Measurements from ENCODE around the gene OR51E1. TPM values are rescaled to one million over a fixed set of nuclear protein-coding genes. Genes with fewer than 3 reads are reported as not detected.

OR51E1 gene
- total RNA-seq, 4 donors from 2014 or later = 0.12 to 1.2 (median 0.25) TPM

GRCh38 chr11:4654635-4655369, 11.0 kb downstream of the OR51E1 start:
- Histone ChIP-seq H3K4me3 (no peak overlapping the region), H3K27ac (no peak overlapping the region), H3K9me3 (no peaks in the 10 kb centered on the region), H3K36me3 (no peaks in the 10 kb centered on the region), H3K27me3 (no peaks in the 10 kb centered on the region), H3K4me1 (peaks cover 0 to 4% of the 10 kb centered on the region in 2 donors)
- in situ Hi-C loops (cut with MboI; ENCODE audit: low sequenced_read_pairs in 4 of 4) (no loop called here), intact Hi-C loops (cut with DNase I; ENCODE audit: low total_unique reads) (no loop called here)
- no peak for ATAC-seq
- TF ChIP-seq POLR2A (IDR thresholded peaks at IDR 0.05) = no peak
- DNase-seq = no peak

GRCh38 chr11:4658629-4659445, 15.1 kb downstream of the OR51E1 start:
- H3K36me3 ChIP-seq = no peaks in the 10 kb centered on the region
- in situ Hi-C loops (cut with MboI; ENCODE audit: low sequenced_read_pairs in 4 of 4) = no loop called here
- no peak overlapping the region for H3K27ac ChIP-seq
- intact Hi-C loops (cut with DNase I; ENCODE audit: low total_unique reads) = no loop called here
- H3K27me3 ChIP-seq = no peaks in the 10 kb centered on the region
- no peaks in the 10 kb centered on the region for H3K9me3 ChIP-seq
- H3K4me1 ChIP-seq = peaks cover 0 to 4% of the 10 kb centered on the region in 2 donors
- no peak overlapping the region for H3K4me3 ChIP-seq
- TF ChIP-seq CTCF (IDR thresholded peaks at IDR 0.05 in 4 of 5, conservative IDR thresholded peaks at IDR 0.05 in 1 of 5) (no peak), POLR2A (IDR thresholded peaks at IDR 0.05) (no peak)
- no peak for DNase-seq
- no peak for ATAC-seq

GRCh38 chr11:4662876-4663275, 19.1 kb downstream of the OR51E1 start:
- no peak for ATAC-seq
- no peak for TF ChIP-seq CTCF (IDR thresholded peaks at IDR 0.05 in 4 of 5, conservative IDR thresholded peaks at IDR 0.05 in 1 of 5)
- no peak for TF ChIP-seq POLR2A (IDR thresholded peaks at IDR 0.05)
- intact Hi-C loops (cut with DNase I; ENCODE audit: low total_unique reads) = no loop called here

GRCh38 chr11:4664183-4664582, 20.4 kb downstream of the OR51E1 start:
- Histone ChIP-seq H3K36me3 (no peaks in the 10 kb centered on the region), H3K4me1 (no peaks in the 10 kb centered on the region), H3K9me3 (no peaks in the 10 kb centered on the region), H3K27me3 (no peaks in the 10 kb centered on the region), H3K4me3 (no peak overlapping the region), H3K27ac (no peak overlapping the region)
- TF ChIP-seq POLR2A (IDR thresholded peaks at IDR 0.05) (no peak), CTCF (IDR thresholded peaks at IDR 0.05 in 4 of 5, conservative IDR thresholded peaks at IDR 0.05 in 1 of 5) (no peak)
- intact Hi-C loops (cut with DNase I; ENCODE audit: low total_unique reads) (no loop called here), in situ Hi-C loops (cut with MboI; ENCODE audit: low sequenced_read_pairs in 4 of 4) (no loop called here)
- ATAC-seq = no peak
- DNase-seq = no peak

More at GRCh38 chr11:4662876-4663275, 19.1 kb downstream of the OR51E1 start:
- peaks cover 0 to under 1% of the 10 kb centered on the region in 2 donors for H3K4me1 ChIP-seq
- no peaks in the 10 kb centered on the region for H3K9me3 ChIP-seq
- DNase-seq = no peak
- no peak overlapping the region for H3K4me3 ChIP-seq
- no peaks in the 10 kb centered on the region for H3K36me3 ChIP-seq
- no peaks in the 10 kb centered on the region for H3K27me3 ChIP-seq
- in situ Hi-C loops (cut with MboI; ENCODE audit: low sequenced_read_pairs in 4 of 4) = no loop called here
- H3K27ac ChIP-seq = no peak overlapping the region

GRCh38 chr11:4664786-4665185, 21.0 kb downstream of the OR51E1 start:
- no peaks in the 10 kb centered on the region for H3K4me1 ChIP-seq
- H3K27ac ChIP-seq = no peak overlapping the region
- TF ChIP-seq CTCF (IDR thresholded peaks at IDR 0.05 in 4 of 5, conservative IDR thresholded peaks at IDR 0.05 in 1 of 5) (no peak), POLR2A (IDR thresholded peaks at IDR 0.05) (no peak)
- no peaks in the 10 kb centered on the region for H3K36me3 ChIP-seq
- H3K4me3 ChIP-seq = no peak overlapping the region
- no peak for DNase-seq
- no peaks in the 10 kb centered on the region for H3K27me3 ChIP-seq
- in situ Hi-C loops (cut with MboI; ENCODE audit: low sequenced_read_pairs in 4 of 4) (no loop called here), intact Hi-C loops (cut with DNase I; ENCODE audit: low total_unique reads) (no loop called here)
- no peak for ATAC-seq
- no peaks in the 10 kb centered on the region for H3K9me3 ChIP-seq
